ENCODE measurements around the gene SUN3. TPM values are rescaled to one million over a fixed set of nuclear protein-coding genes. Genes with fewer than 3 reads are reported as not detected.

The SUN3 gene, protein sequence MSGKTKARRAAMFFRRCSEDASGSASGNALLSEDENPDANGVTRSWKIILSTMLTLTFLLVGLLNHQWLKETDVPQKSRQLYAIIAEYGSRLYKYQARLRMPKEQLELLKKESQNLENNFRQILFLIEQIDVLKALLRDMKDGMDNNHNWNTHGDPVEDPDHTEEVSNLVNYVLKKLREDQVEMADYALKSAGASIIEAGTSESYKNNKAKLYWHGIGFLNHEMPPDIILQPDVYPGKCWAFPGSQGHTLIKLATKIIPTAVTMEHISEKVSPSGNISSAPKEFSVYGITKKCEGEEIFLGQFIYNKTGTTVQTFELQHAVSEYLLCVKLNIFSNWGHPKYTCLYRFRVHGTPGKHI
- total RNA-seq (2014; rRNA removed) (not detected in 2 replicates), Bru-seq, nascent RNA (percentile 13 among the genes with signal in this experiment), BruChase-seq, experiment 1, labeled RNA remaining after a 6-hour chase (percentile 9 among the genes with signal in this experiment), BruChase-seq, experiment 2, labeled RNA remaining after a 2-hour chase (percentile 14 among the genes with signal in this experiment)
- long read RNA-seq, result 0 reads

DNA sequence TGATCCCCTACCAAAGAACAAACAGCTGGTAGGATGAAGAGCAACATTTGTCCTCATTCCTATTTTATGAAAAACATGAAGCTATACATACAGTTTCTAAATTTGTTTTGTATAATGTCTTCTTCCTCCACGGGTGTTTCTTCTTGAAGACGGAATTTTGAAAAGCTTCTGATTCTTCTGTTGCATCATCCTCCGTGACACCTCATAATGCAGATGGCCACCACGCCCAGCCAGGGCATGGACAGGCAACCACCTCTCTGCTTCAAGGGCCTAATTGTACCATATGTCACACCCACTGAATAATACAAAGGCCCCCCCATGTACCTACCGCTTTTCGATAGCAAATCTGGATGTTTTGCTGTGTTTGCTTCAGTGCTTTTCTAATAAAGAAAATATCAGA is at the start of gene SUN3:
TSS of gene SUN3 (minus strand) at position 170 of the 400 bp plus-strand sequence. CDS start at position 1, 169 bp downstream.
- POLR2A ChIA-PET (ENCODE audit: unreplicated experiment), result no interaction called here
- H3K4me2 ChIP-seq (ENCODE audit: low read length), result no peak within 1 kb of the TSS
- no peaks in the 10 kb centered on the region for H3K9me3 ChIP-seq (ENCODE audit: low read length)
- no peak for ATAC-seq
- no peaks in the 10 kb centered on the region for H3K9me2 ChIP-seq (replicated peaks; ENCODE audit: low read length)
- H3K27me3 ChIP-seq (ENCODE audit: low read length), result no peaks in the 10 kb centered on the region
- no peak for TF ChIP-seq EZH2phosphoT487 (IDR thresholded peaks at IDR 0.05; ENCODE audit: borderline replicate concordance, low read length)
- H3K4me1 ChIP-seq (ENCODE audit: insufficient read depth, low read length), result peaks cover 11% of the 10 kb centered on the region
- BruUV-seq (replicated peaks), result no TSS peak
- no peak for DNase-seq
- no peak within 1 kb of the TSS for H3K4me3 ChIP-seq (ENCODE audit: low read length)
- no peak within 1 kb of the TSS for H3K27ac ChIP-seq (ENCODE audit: low read length)
- no peaks in the 10 kb centered on the region for H3K36me3 ChIP-seq (ENCODE audit: low read depth, low read length)
- CTCF ChIA-PET, result no interaction called here
- intact Hi-C loops (cut with micrococcal nuclease), result no loop called here
- H4K20me1 ChIP-seq (ENCODE audit: low read length), result no peaks in the 10 kb centered on the region
- no peak within 1 kb of the TSS for H2AFZ ChIP-seq (ENCODE audit: low read length)
- H3F3A ChIP-seq (ENCODE audit: low read length, unreplicated experiment), result no peaks in the 10 kb centered on the region
- H3K79me2 ChIP-seq (ENCODE audit: low read length), result no peaks in the 10 kb centered on the region
- H3K9ac ChIP-seq (ENCODE audit: low read length), result no peak within 1 kb of the TSS

DNA sequence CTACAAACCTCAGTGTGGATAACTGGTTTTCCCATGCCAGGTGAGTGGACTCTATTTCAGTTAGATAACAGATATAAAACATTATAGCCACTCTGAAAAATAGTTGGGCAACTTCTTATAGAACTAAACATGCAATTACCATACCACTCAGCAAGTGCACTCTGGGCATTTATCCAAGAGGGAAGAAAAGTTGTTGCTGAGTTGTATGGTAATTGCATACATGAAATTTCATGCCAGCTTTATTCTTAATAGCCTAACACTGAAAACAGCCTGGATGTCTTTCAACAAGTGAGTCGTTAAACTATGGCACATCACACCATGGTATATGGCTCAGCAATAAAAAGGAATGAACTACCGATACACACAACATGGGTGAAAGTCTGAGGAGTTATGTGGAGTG is 49.6 kb upstream of the SUN3 start:
- H3K36me3 ChIP-seq (ENCODE audit: low read depth, low read length), result no peaks in the 10 kb centered on the region
- H3K9me3 ChIP-seq (ENCODE audit: low read length), result no peaks in the 10 kb centered on the region
- ATAC-seq (no peak), DNase-seq (no peak)
- H3K9ac ChIP-seq (ENCODE audit: low read length), result no peak overlapping the region
- H2AFZ ChIP-seq (ENCODE audit: low read length), result no peak overlapping the region
- POLR2A ChIA-PET (ENCODE audit: unreplicated experiment), result no interaction called here
- CTCF ChIA-PET, result no interaction called here
- no peaks in the 10 kb centered on the region for H3K79me2 ChIP-seq (ENCODE audit: low read length)
- intact Hi-C loops (cut with micrococcal nuclease), result no loop called here
- no peak overlapping the region for H3K27ac ChIP-seq (ENCODE audit: low read length)
- no peak overlapping the region for H3K4me3 ChIP-seq (ENCODE audit: low read length)
- no peaks in the 10 kb centered on the region for H3K27me3 ChIP-seq (ENCODE audit: low read length)
- no peak overlapping the region for H3K4me2 ChIP-seq (ENCODE audit: low read length)
- H3K9me2 ChIP-seq (replicated peaks; ENCODE audit: low read length), result no peaks in the 10 kb centered on the region
- no peaks in the 10 kb centered on the region for H4K20me1 ChIP-seq (ENCODE audit: low read length)
- BruUV-seq (replicated peaks), result no TSS peak
- H3F3A ChIP-seq (ENCODE audit: low read length, unreplicated experiment), result no peaks in the 10 kb centered on the region
- H3K4me1 ChIP-seq (ENCODE audit: insufficient read depth, low read length), result peaks cover 20% of the 10 kb centered on the region
- TF ChIP-seq EZH2 (IDR thresholded peaks at IDR 0.05; ENCODE audit: low read length, unreplicated experiment) (no peak), EZH2phosphoT487 (IDR thresholded peaks at IDR 0.05; ENCODE audit: borderline replicate concordance, low read length) (no peak)
- TF ChIP-seq, protein P1, sequence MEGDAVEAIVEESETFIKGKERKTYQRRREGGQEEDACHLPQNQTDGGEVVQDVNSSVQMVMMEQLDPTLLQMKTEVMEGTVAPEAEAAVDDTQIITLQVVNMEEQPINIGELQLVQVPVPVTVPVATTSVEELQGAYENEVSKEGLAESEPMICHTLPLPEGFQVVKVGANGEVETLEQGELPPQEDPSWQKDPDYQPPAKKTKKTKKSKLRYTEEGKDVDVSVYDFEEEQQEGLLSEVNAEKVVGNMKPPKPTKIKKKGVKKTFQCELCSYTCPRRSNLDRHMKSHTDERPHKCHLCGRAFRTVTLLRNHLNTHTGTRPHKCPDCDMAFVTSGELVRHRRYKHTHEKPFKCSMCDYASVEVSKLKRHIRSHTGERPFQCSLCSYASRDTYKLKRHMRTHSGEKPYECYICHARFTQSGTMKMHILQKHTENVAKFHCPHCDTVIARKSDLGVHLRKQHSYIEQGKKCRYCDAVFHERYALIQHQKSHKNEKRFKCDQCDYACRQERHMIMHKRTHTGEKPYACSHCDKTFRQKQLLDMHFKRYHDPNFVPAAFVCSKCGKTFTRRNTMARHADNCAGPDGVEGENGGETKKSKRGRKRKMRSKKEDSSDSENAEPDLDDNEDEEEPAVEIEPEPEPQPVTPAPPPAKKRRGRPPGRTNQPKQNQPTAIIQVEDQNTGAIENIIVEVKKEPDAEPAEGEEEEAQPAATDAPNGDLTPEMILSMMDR (conservative IDR thresholded peaks at IDR 0.05; ENCODE audit: low read depth, low read length), result no peak

DNA sequence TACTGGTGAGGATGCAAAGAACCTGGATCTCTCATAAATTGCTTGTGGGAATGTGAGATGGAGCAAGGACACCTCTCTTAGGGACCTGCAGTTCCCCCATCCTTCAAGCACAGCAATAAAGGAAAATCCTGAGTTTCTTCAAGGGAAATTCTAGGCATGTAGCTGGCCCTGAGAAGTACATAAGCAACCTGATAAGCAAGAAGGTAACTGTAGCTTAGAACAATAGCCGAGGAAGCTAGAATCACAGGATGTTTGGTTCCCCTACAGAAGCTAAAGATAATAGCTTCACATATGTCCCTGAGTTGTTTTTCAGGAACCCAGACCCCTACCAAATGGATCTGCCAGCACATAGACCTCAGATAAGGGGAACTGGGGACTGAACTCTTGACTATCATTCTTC is 48.5 kb upstream of the SUN3 start:
- DNase-seq, result no peak

More for the DNA sequence above, 48.5 kb upstream of the SUN3 start:
- Histone ChIP-seq H3K27me3 (ENCODE audit: low read length) (no peaks in the 10 kb centered on the region), H4K20me1 (ENCODE audit: low read length) (no peaks in the 10 kb centered on the region), H3K79me2 (ENCODE audit: low read length) (no peaks in the 10 kb centered on the region), H3K36me3 (ENCODE audit: low read depth, low read length) (no peaks in the 10 kb centered on the region), H3F3A (ENCODE audit: low read length, unreplicated experiment) (no peaks in the 10 kb centered on the region), H3K27ac (ENCODE audit: low read length) (no peak overlapping the region), H2AFZ (ENCODE audit: low read length) (no peak overlapping the region), H3K4me2 (ENCODE audit: low read length) (no peak overlapping the region), H3K4me1 (ENCODE audit: insufficient read depth, low read length) (peaks cover 10% of the 10 kb centered on the region), H3K9me2 (replicated peaks; ENCODE audit: low read length) (no peaks in the 10 kb centered on the region), H3K4me3 (ENCODE audit: low read length) (no peak overlapping the region), H3K9me3 (ENCODE audit: low read length) (no peaks in the 10 kb centered on the region), H3K9ac (ENCODE audit: low read length) (no peak overlapping the region)
- no peak for ATAC-seq
- ChIA-PET CTCF (no interaction called here), POLR2A (ENCODE audit: unreplicated experiment) (no interaction called here)
- intact Hi-C loops (cut with micrococcal nuclease), result no loop called here
- TF ChIP-seq EZH2 (IDR thresholded peaks at IDR 0.05; ENCODE audit: low read length, unreplicated experiment) (no peak), EZH2phosphoT487 (IDR thresholded peaks at IDR 0.05; ENCODE audit: borderline replicate concordance, low read length) (no peak)
- TF ChIP-seq, protein P1 (conservative IDR thresholded peaks at IDR 0.05; ENCODE audit: low read depth, low read length), result no peak
- no TSS peak for BruUV-seq (replicated peaks)
